Left ventricle myocardium inferior (tissue), 1 donor: ENCODE measurements around the gene TTC32. TPM values are rescaled to one million over a fixed set of nuclear protein-coding genes. Genes with fewer than 3 reads are reported as not detected.

Experiments
- DNase-seq: peaks from one replicate; pipeline ENCODE4 v3.0.0-alpha.2; 2020
- H3K27ac ChIP-seq: fragments of 200-600 bp; replicated peaks from 2 replicates; pipeline ENCODE4 v1.8.0; 2021
- H3K27me3 ChIP-seq: fragments of 200-600 bp; 2 replicates; pipeline ENCODE4 v1.8.0; 2021; ENCODE audit warnings: low read depth
- H3K36me3 ChIP-seq: fragments of 200-600 bp; 2 replicates; pipeline ENCODE4 v1.8.0; 2021
- H3K4me1 ChIP-seq: fragments of 200-600 bp; 2 replicates; pipeline ENCODE4 v1.8.0; 2021
- H3K4me3 ChIP-seq: fragments of 200-600 bp; 2 replicates; pipeline ENCODE4 v1.8.0; 2021; ENCODE audit warnings: mild to moderate bottlenecking, moderate library complexity
- H3K9me3 ChIP-seq: fragments of 200-600 bp; replicated peaks from 2 replicates; pipeline ENCODE4 v1.8.0; 2021
- CTCF ChIP-seq: fragments of 200-600 bp; IDR thresholded peaks from 2 replicates; pipeline ENCODE4 v1.8.0; 2021; ENCODE audit warnings: antibody characterized with exemption, mild to moderate bottlenecking, borderline replicate concordance
- intact Hi-C: fragments of 100-400 bp; cut with micrococcal nuclease; formaldehyde crosslinking; loops from one replicate; pipeline ENCODE4 v1.11.0; 2022
- total RNA-seq: library from RNA; stranded (reverse); fragmentation: NEBNext Ultra II Directional; extraction: Animal tissue kit (Norgen Biotek cat#: 25700); gene quantifications from one replicate; pipeline ENCODE4 v1.2.1, GENCODE V29; 2021
- donor health status: DM: no; HTN: yes; CAD: no; lungs with severe emphysema.

TTC32 gene
- total RNA-seq, 1 donor from 2014 or later, result 4.9 TPM

- intact Hi-C loops, result no loop called here
- H3K27me3 ChIP-seq, result no peaks in the 10 kb centered on the region
- no peaks in the 10 kb centered on the region for H3K9me3 ChIP-seq
- H3K4me3 ChIP-seq, result no peak overlapping the region
- no peak for TF ChIP-seq CTCF
- DNase-seq, result no peak
- H3K27ac ChIP-seq, result no peak overlapping the region
- peaks cover 27% of the 10 kb centered on the region for H3K4me1 ChIP-seq
- H3K36me3 ChIP-seq, result no peaks in the 10 kb centered on the region
Measured at GRCh38 chr2:19887510-19887909, 14.3 kb downstream of the TTC32 start.

GRCh38 chr2:19886261-19886660 is 15.5 kb downstream of the TTC32 start:
- intact Hi-C loops, result no loop called here
- no peak for DNase-seq

GRCh38 chr2:19885791-19886190 is 16.0 kb downstream of the TTC32 start:
- no peaks in the 10 kb centered on the region for H3K36me3 ChIP-seq
- TF ChIP-seq CTCF, result no peak
- no peak for DNase-seq
- intact Hi-C loops, result no loop called here
- H3K27me3 ChIP-seq, result no peaks in the 10 kb centered on the region
- no peaks in the 10 kb centered on the region for H3K9me3 ChIP-seq
- H3K27ac ChIP-seq, result no peak overlapping the region
- H3K4me1 ChIP-seq, result peaks cover 27% of the 10 kb centered on the region
- no peak overlapping the region for H3K4me3 ChIP-seq

More at GRCh38 chr2:19886261-19886660, 15.5 kb downstream of the TTC32 start:
- Histone ChIP-seq H3K4me3 (no peak overlapping the region), H3K27ac (no peak overlapping the region), H3K36me3 (no peaks in the 10 kb centered on the region), H3K9me3 (no peaks in the 10 kb centered on the region), H3K4me1 (peaks cover 27% of the 10 kb centered on the region), H3K27me3 (no peaks in the 10 kb centered on the region)
- no peak for TF ChIP-seq CTCF

- H3K9me3 ChIP-seq, result no peaks in the 10 kb centered on the region
- H3K27me3 ChIP-seq, result no peaks in the 10 kb centered on the region
- H3K4me3 ChIP-seq, result no peak overlapping the region
- intact Hi-C loops, result no loop called here
- no peaks in the 10 kb centered on the region for H3K36me3 ChIP-seq
- peaks cover 11% of the 10 kb centered on the region for H3K4me1 ChIP-seq
- DNase-seq, result no peak
- no peak for TF ChIP-seq CTCF
- no peak overlapping the region for H3K27ac ChIP-seq
Measured at GRCh38 chr2:19883971-19884720, 17.6 kb downstream of the TTC32 start.

GRCh38 chr2:19883486-19883885 is 18.3 kb downstream of the TTC32 start:
- Histone ChIP-seq H3K9me3 (no peaks in the 10 kb centered on the region), H3K4me3 (no peak overlapping the region), H3K36me3 (no peaks in the 10 kb centered on the region), H3K27me3 (no peaks in the 10 kb centered on the region), H3K4me1 (peaks cover 4% of the 10 kb centered on the region), H3K27ac (no peak overlapping the region)
- no peak for DNase-seq
- no peak for TF ChIP-seq CTCF
- intact Hi-C loops, result no loop called here
